Measurements from ENCODE around the gene SDK2.

DNA sequence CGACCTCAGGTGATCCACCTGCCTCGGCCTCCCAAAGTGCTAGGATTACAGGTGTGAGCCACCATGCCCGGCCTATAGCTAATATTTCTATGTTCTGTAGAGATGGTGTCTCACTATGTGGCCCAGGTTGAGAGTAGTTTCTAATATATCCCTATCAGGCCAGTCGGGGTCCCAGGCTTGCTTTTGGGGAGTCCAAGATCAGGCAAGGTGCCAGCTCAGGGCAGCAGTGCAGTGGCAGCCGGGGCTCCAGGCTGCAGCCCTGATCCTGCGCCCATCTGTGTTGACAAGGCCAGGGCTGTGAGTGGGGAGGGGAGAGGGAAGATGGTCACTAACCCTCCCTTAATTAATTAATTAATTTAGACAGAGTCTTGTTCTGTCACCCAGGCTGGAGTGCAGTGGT lies 254.8 kb downstream of the SDK2 start:
- TF ChIP-seq, protein P1, sequence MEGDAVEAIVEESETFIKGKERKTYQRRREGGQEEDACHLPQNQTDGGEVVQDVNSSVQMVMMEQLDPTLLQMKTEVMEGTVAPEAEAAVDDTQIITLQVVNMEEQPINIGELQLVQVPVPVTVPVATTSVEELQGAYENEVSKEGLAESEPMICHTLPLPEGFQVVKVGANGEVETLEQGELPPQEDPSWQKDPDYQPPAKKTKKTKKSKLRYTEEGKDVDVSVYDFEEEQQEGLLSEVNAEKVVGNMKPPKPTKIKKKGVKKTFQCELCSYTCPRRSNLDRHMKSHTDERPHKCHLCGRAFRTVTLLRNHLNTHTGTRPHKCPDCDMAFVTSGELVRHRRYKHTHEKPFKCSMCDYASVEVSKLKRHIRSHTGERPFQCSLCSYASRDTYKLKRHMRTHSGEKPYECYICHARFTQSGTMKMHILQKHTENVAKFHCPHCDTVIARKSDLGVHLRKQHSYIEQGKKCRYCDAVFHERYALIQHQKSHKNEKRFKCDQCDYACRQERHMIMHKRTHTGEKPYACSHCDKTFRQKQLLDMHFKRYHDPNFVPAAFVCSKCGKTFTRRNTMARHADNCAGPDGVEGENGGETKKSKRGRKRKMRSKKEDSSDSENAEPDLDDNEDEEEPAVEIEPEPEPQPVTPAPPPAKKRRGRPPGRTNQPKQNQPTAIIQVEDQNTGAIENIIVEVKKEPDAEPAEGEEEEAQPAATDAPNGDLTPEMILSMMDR (IDR thresholded peaks at IDR 0.05) = no peak
- no peak for TF ChIP-seq POLR2A (IDR thresholded peaks at IDR 0.05)
